Measurements from ENCODE around the gene NFAT5. TPM values are rescaled to one million over a fixed set of nuclear protein-coding genes. Genes with fewer than 3 reads are reported as not detected.

NFAT5 gene

Small RNA genes lying within 50 kb of the gene (small RNA-seq; reads per million reads assigned to genes)
- gene MIR1538 (ENCODE audit: insufficient read depth) = not detected
